ENCODE results near the gene MRE11. TPM values are rescaled to one million over a fixed set of nuclear protein-coding genes. Genes with fewer than 3 reads are reported as not detected.

Gene MRE11
- total RNA-seq (10 to 100 TPM; 38.8 to 43.5 TPM), polyA plus RNA-seq (10 to 100 TPM; 10.3 to 15.8 (median 11.2) TPM), total RNA-seq (44.9 to 89.4 (median 61.5) reads per million in 6 experiments)

DNA sequence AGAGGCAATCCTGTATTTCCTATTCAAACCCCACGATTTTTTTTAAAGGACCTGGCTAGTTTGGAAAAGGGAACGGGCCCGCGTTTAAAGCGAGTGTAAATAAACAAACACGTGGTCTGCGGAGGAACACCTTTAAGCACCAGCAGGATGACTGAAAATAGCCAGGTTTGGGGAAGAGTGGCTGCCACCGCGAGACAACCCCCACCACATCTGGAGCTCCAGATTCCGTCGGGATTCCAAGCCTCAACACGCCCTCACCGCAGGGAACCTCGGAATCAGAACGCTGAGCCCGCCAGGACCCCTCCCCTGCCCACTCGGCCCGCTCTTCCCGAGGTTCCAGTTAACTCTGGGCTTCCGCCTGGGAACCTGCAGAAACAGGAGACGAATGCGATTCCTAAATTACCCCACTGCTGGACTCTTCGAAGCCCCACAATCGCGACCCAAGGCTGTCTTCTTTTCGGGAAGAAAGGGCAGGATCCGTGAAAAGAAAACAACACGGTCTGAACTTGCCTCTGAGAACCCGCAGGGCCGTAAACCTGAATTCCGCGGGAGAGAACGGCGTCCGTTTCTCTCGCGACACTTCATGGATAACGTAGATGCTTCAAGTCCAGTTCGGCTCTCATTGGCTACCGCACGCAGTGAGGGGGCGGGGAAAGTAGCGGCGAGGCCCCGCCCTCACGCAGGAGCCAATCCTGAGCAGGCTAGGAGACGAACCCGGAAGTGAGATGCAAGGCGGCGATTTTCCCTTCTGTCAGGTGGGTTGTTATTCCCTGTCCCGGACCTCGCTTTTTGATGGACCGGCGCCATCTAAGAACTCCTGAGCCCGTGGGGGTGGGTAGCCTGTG is at the start of gene MRE11, which contains the start of gene ANKRD49:
Gene MRE11, minus strand, starts transcription at position 564 of the 845 bp plus-strand sequence. CDS start 1,043 bp downstream, outside the sequence.
Gene ANKRD49, plus strand, starts transcription at position 704 of the 845 bp plus-strand sequence. CDS start 2,710 bp downstream, outside the sequence.
- DNase-seq (peak; percentile 89 to 98 (median 98)), ATAC-seq (peak; percentile 97 to 98)
- H3K27me3 Mint-ChIP-seq = no peaks in the 10 kb centered on the region
- H3K4me3 Mint-ChIP-seq = peak within 1 kb of the TSS; percentile 92 to 99 (median 94)
- POLR2A ChIA-PET = interaction anchor here (0.7 to 1.4 kb wide), 6 partner anchors 19 to 1896 kb away, joined by 3 to 6 read pairs (median 4); partner anchors contain the start of genes C11orf54, C11orf97, CCDC82 and JRKL
- peaks cover 17 to 43% (median 41%) of the 10 kb centered on the region in 4 donors for H3K4me1 Mint-ChIP-seq
- peaks cover 9 to 41% (median 16%) of the 10 kb centered on the region in 3 donors for H3K36me3 Mint-ChIP-seq
- peak within 1 kb of the TSS; percentile 92 to 99 (median 98) for H3K27ac Mint-ChIP-seq
- no peaks in the 10 kb centered on the region for H3K9me3 Mint-ChIP-seq

- Mint-ChIP-seq H3K4me1 (peaks cover 4 to 13% (median 11%) of the 10 kb centered on the region in 4 donors), H3K36me3 (peaks cover 0 to 2% (median 0%) of the 10 kb centered on the region in 3 donors), H3K27ac (no peak overlapping the region), H3K27me3 (peaks cover 7 to 14% (median 11%) of the 10 kb centered on the region in 5 donors), H3K9me3 (no peaks in the 10 kb centered on the region), H3K4me3 (no peak overlapping the region)
- POLR2A ChIA-PET = no interaction called here
- DNase-seq (no peak), ATAC-seq (no peak)
Observed at GRCh38 chr11:94539420-94539819, 45.8 kb upstream of the MRE11 start.

- no peak for ATAC-seq
- no peaks in the 10 kb centered on the region for H3K9me3 Mint-ChIP-seq
- POLR2A ChIA-PET = no interaction called here
Observed at GRCh38 chr11:94537031-94537600, 43.5 kb upstream of the MRE11 start.

GRCh38 chr11:94536386-94536785 is 42.7 kb upstream of the MRE11 start:
- DNase-seq (no peak), ATAC-seq (no peak)
- Mint-ChIP-seq H3K4me3 (no peak overlapping the region), H3K36me3 (no peaks in the 10 kb centered on the region), H3K27me3 (peaks cover 11 to 22% (median 17%) of the 10 kb centered on the region in 5 donors), H3K27ac (no peak overlapping the region), H3K9me3 (no peaks in the 10 kb centered on the region), H3K4me1 (no peaks in the 10 kb centered on the region)
- POLR2A ChIA-PET = no interaction called here

More at GRCh38 chr11:94537031-94537600, 43.5 kb upstream of the MRE11 start:
- Mint-ChIP-seq H3K4me1 (no peaks in the 10 kb centered on the region), H3K27ac (no peak overlapping the region), H3K27me3 (peaks cover 11 to 19% (median 17%) of the 10 kb centered on the region in 5 donors), H3K4me3 (no peak overlapping the region), H3K36me3 (no peaks in the 10 kb centered on the region)
- DNase-seq = no peak

DNA sequence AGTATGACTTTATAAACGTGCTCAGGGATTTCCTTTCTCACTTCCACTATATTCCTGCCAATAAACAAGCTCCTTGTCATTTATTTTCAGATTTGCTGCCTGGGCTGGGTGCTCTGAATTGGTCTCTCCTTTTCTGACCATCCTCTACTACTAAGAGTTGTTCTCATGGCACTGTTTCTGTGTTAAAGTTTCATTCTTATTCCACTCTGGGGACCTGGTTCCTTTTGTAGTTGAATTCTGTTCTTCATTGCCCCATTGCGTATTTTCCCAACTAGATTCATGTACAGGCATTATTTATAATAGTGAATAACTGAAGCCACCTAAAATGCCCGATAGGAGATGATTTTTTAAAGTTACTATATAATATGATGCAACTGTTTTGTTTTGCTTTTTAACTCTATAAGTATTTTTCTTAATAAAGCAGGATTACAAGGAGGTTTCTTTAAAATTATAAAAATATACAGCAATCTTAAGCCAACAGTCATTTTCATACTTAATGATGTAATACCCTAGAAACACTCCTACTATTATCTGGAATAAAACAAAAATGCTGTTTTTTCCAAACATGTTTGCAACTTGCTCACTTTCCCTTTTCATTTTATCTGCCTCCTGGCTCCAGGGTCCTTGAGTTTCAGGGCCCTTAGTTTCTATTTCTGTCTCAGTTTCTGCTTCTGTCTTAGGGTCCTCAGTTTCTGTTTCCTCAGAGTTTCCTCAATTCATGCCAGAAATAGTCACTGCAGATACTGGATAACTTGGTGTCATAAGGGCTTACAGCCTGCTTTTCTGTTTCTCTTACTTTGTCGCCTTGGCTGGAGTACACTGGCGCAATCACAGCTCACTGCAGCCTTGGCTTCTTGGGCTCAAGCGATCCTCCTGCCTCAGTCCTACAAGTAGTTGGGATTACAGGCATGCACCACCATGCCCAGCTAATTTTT is 40.3 kb upstream of the MRE11 start:
- POLR2A ChIA-PET = no interaction called here
- Mint-ChIP-seq H3K9me3 (no peaks in the 10 kb centered on the region), H3K27me3 (peaks cover 13 to 23% (median 19%) of the 10 kb centered on the region in 5 donors), H3K36me3 (no peaks in the 10 kb centered on the region), H3K27ac (no peak overlapping the region), H3K4me1 (no peaks in the 10 kb centered on the region), H3K4me3 (no peak overlapping the region)
- DNase-seq = no peak
- ATAC-seq = no peak

GRCh38 chr11:94533206-94533605 is 39.6 kb upstream of the MRE11 start:
- no peak for ATAC-seq
- no peak overlapping the region for H3K4me3 Mint-ChIP-seq
- POLR2A ChIA-PET = no interaction called here
- no peaks in the 10 kb centered on the region for H3K4me1 Mint-ChIP-seq
- no peaks in the 10 kb centered on the region for H3K9me3 Mint-ChIP-seq
- no peak overlapping the region for H3K27ac Mint-ChIP-seq
- no peak for DNase-seq
- H3K36me3 Mint-ChIP-seq = no peaks in the 10 kb centered on the region
- peaks cover 19 to 23% (median 19%) of the 10 kb centered on the region in 5 donors for H3K27me3 Mint-ChIP-seq

DNA sequence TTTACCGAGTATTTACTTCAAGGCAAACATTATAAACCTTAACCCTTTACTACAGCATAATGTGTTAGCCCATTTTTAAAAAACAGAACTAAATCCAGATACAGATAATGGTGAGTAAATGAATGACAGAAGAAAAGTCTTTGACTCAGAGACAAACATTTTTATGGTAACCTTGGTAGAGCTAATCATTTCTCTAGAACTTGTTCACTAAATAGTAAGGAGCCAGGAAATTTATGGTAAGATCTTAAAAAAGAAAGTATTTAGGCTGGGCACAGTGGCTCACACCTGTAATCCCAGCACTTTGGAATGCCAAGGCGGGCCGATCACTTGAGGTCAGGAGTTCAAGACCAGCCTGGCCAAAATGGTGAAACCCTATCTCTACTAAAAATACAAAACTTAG is 38.6 kb upstream of the MRE11 start:
- H3K9me3 Mint-ChIP-seq = no peaks in the 10 kb centered on the region
- POLR2A ChIA-PET = no interaction called here

DNA sequence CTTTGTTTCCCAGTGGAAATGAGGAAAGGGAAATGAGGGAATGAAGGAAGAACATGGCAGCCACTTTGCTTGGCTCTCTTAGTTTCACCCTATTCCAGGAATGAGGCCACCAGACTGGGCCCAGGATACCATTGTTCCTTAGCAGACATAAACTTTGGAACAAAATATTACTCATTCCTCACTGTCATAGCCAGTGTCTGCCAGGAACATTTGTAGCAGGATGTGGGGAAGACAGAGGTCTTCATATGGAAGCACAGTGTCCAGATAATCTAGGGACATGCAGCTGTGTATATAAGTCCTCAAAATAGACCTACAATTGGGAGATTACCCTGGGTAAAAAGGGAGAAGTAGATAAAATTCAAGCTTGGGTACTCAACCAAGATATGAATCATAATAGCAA is 34.9 kb upstream of the MRE11 start:
- POLR2A ChIA-PET = no interaction called here
- Mint-ChIP-seq H3K27me3 (peaks cover 8 to 31% (median 17%) of the 10 kb centered on the region in 5 donors), H3K36me3 (no peaks in the 10 kb centered on the region), H3K4me1 (no peaks in the 10 kb centered on the region), H3K27ac (no peak overlapping the region), H3K9me3 (no peaks in the 10 kb centered on the region), H3K4me3 (no peak overlapping the region)
- ATAC-seq = no peak
- DNase-seq = no peak

More for the DNA sequence above, 38.6 kb upstream of the MRE11 start:
- Mint-ChIP-seq H3K36me3 (no peaks in the 10 kb centered on the region), H3K27me3 (peaks cover 14 to 22% (median 18%) of the 10 kb centered on the region in 5 donors), H3K4me1 (no peaks in the 10 kb centered on the region), H3K4me3 (no peak overlapping the region), H3K27ac (no peak overlapping the region)
- ATAC-seq (no peak), DNase-seq (no peak)

DNA sequence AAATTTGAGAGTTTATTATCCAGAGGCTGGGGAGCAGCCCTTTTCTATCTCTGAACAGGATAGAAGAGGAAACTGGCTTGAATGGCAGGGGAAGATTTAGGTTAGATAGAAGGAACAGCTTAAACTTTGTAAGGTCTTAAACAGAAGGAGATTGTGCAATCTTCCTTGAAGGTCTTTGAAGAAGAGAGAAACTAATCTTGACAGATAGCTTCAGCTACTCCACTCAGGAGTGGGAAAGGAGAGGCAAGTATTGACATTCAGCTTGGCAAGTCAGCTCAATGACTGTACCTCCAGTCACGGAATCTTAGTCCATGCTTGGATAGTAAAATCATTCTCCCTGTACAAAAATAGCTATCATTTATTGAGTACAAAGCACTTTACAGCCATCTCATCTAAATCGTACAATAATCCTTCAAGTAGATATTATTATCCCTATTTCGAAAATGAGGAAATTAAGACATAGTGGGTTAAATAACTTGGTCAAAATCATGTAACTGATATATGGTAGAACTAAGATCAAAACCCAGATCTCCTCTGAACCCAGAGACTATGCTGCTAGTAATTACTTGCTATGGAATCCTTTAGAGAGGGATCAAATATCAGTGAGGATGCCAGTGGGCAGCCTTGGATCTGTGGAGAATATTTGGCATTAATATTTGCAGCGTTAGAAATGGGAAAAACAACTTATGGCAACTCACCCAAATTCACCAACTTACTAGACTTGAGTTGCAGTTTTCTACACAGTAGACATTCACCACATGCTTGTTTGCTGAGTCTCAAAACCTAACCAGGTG is 33.2 kb upstream of the MRE11 start:
- H3K9me3 Mint-ChIP-seq = no peaks in the 10 kb centered on the region

DNA sequence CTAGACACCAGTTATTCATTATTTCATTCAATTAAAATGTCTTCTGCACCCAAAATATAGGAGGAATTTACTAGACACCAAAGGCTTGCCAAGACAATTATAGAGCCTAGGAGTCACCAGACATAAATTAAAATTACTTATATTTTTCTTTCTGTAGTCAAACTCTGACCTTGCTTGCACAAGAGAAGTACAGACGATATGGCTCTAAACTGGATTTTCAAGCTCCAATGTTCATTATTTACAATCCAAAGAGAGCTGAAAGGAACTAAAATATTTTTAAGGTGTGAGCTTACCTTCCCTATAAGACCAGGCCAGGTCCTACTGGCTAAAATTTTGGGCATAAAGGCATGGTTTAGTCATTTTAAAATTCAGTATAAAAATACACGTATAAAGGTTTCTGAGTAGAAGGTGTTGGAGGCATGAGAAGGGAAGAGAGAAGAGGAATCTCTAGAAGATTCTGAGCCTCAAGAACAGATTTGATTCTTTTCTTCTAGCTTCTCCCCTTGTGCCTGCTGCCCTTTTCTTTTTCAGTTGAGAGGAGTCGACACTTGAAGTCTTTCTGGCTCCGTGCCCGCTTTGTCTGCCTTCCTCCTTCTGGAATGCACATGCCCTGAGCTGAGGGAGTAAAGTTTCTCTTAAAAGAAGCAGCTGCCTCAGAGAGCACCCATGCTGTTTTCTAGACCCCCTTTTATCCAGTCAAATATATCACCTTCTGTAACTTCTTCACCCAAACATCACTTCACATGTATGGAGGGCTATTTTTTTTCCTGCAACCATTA is 32.1 kb upstream of the MRE11 start:
- no peak overlapping the region for H3K4me3 Mint-ChIP-seq
- no peaks in the 10 kb centered on the region for H3K4me1 Mint-ChIP-seq
- no peaks in the 10 kb centered on the region for H3K9me3 Mint-ChIP-seq
- ATAC-seq (no peak), DNase-seq (no peak)
- POLR2A ChIA-PET = no interaction called here
- H3K36me3 Mint-ChIP-seq = no peaks in the 10 kb centered on the region
- peaks cover 7 to 30% (median 17%) of the 10 kb centered on the region in 5 donors for H3K27me3 Mint-ChIP-seq
- peak overlapping the region in 1 of 10 donors; percentile 17 for H3K27ac Mint-ChIP-seq

More for the DNA sequence above, 33.2 kb upstream of the MRE11 start:
- ATAC-seq (no peak), DNase-seq (no peak)
- Mint-ChIP-seq H3K4me3 (no peak overlapping the region), H3K27ac (no peak overlapping the region), H3K27me3 (peaks cover 8 to 30% (median 20%) of the 10 kb centered on the region in 5 donors), H3K36me3 (no peaks in the 10 kb centered on the region), H3K4me1 (no peaks in the 10 kb centered on the region)
- POLR2A ChIA-PET = no interaction called here

DNA sequence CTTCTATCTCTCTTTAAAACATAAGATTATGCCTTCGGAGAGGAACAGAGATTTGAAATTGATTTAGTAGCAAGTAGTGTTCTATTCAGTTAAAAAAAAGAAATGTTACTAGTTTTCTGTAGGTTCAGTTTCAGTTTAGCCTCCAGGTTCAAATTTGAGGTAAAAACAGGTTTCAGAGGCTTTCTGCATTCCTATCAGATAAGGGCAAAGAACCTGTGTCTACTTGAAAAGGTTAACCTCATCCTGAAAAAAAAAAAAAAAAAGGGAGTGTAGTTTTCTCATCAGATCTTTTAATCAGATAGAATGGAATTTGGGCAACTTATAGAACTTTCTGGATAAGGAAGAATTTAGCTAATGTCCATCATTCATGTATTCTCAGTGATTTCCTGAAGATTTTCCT is 30.7 kb upstream of the MRE11 start:
- Mint-ChIP-seq H3K36me3 (no peaks in the 10 kb centered on the region), H3K27me3 (peaks cover 5 to 30% (median 17%) of the 10 kb centered on the region in 5 donors), H3K27ac (no peak overlapping the region), H3K9me3 (no peaks in the 10 kb centered on the region), H3K4me3 (no peak overlapping the region), H3K4me1 (no peaks in the 10 kb centered on the region)
- POLR2A ChIA-PET = no interaction called here
- ATAC-seq = no peak
- no peak for DNase-seq

Data from naive thymus-derived CD8-positive, alpha-beta T cell (primary cell).